Rectal smooth muscle tissue (tissue), 1 donor: ENCODE measurements around the gene DENND1A.

ENCODE experiments used
- H3K27ac ChIP-seq: one replicate; pipeline ENCODE4 v1.7.0; 2013; ENCODE audit warnings: low read depth, low read length, inconsistent platforms
- H3K27me3 ChIP-seq: one replicate; pipeline ENCODE4 v1.7.0; 2013; ENCODE audit warnings: low read length; ENCODE audit not compliant: control insufficient read depth, insufficient read depth
- H3K36me3 ChIP-seq: one replicate; pipeline ENCODE4 v1.7.0; 2013; ENCODE audit warnings: low read length; ENCODE audit not compliant: control insufficient read depth, insufficient read depth
- H3K4me1 ChIP-seq: one replicate; pipeline ENCODE4 v1.7.0; 2013; ENCODE audit warnings: low read length; ENCODE audit not compliant: control insufficient read depth, insufficient read depth
- H3K4me3 ChIP-seq: one replicate; pipeline ENCODE4 v1.7.0; 2013; ENCODE audit warnings: low read length
- H3K9ac ChIP-seq: one replicate; pipeline ENCODE4 v1.7.0; 2013; ENCODE audit warnings: low read length

DENND1A gene

DNA sequence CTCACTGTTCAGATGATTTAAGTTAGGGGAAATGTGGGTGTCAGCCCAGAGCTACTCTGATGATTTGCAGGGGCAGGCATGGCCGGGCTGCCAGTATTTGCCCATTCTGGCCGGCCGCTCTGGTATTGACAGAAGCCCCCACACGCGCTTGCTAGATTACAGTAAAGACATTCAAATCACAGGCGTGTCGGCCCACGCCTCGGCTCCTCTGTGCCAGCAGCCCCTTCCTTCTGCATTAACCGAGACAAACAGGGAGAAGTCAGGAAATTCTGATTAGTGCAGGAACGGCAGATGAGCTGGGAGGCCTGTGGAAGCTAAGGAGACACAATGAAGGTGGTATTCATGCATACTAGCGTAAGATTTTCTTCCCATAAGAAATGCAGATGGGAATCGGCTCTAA, 460.6 kb downstream of the DENND1A start:
- Histone ChIP-seq H3K27ac (no peak overlapping the region), H3K36me3 (peaks cover 3% of the 10 kb centered on the region), H3K4me3 (no peak overlapping the region), H3K9ac (no peak overlapping the region), H3K27me3 (no peaks in the 10 kb centered on the region), H3K4me1 (no peaks in the 10 kb centered on the region)

DNA sequence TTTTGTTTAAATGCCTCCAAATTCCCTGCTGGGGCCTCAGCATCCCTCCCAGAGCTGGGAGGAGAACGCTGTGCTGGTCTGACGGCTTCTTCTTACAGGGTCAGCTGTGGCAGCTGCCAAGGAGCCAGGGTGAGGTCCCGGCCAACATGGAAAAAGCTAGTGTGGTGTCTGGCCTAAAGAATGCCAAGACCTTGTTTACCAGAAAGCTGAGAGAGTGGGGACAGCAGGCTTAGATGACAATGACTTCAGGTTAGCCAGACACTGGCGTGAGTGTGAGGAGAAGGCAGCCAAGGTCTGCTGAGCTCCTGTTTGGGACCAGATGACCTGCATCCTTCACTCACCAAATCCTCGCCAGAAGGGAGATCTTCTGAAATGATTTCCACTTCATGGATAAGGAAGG, 461.4 kb downstream of the DENND1A start:
- H3K9ac ChIP-seq = no peak overlapping the region
- H3K27me3 ChIP-seq = no peaks in the 10 kb centered on the region
- H3K4me3 ChIP-seq = no peak overlapping the region
- peaks cover 3% of the 10 kb centered on the region for H3K36me3 ChIP-seq
- H3K4me1 ChIP-seq = no peaks in the 10 kb centered on the region
- peak overlapping the region; percentile 18 for H3K27ac ChIP-seq

DNA sequence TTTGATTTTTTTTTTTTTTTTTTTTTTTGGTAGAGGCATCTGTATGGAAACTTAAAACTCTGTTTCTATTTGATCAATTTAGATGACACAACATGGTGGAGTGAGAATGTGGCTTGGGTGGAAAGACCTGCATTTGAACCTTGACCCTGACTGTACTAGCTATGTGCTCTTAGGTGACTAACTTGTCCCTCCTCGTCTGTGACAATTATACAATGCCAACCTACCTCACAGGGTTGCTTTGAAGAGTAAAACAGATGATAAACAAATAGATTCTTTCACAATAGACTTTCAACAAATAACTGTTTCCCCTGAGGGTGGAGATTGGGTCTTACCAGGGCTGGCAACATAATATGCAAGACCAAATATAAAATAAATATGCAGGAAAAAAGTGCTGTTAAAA, 464.6 kb downstream of the DENND1A start:
- no peak overlapping the region for H3K27ac ChIP-seq
- no peak overlapping the region for H3K9ac ChIP-seq
- H3K36me3 ChIP-seq = no peaks in the 10 kb centered on the region
- no peaks in the 10 kb centered on the region for H3K4me1 ChIP-seq
- no peak overlapping the region for H3K4me3 ChIP-seq
- H3K27me3 ChIP-seq = no peaks in the 10 kb centered on the region

DNA sequence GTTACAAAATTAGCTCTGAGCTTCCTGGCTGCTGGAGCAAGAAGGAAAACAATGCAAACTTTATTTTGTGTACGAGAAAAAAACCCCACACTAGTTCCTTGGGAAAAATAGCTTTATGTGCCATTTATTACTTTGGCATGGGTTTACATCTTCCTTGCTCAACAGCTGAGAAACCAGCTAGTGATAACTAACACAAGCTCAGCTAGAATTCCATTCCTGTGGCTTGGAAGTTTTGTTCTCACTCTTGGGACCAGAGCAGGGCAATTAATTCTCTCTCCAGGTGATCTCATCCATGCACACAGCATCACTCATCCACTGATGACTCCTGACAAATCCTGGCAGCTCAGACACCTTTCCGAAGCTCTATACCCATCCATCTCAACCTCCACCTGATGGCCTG, 469.8 kb downstream of the DENND1A start:
- Histone ChIP-seq H3K36me3 (no peaks in the 10 kb centered on the region), H3K9ac (no peak overlapping the region), H3K4me1 (no peaks in the 10 kb centered on the region), H3K27ac (no peak overlapping the region), H3K4me3 (no peak overlapping the region), H3K27me3 (no peaks in the 10 kb centered on the region)

DNA sequence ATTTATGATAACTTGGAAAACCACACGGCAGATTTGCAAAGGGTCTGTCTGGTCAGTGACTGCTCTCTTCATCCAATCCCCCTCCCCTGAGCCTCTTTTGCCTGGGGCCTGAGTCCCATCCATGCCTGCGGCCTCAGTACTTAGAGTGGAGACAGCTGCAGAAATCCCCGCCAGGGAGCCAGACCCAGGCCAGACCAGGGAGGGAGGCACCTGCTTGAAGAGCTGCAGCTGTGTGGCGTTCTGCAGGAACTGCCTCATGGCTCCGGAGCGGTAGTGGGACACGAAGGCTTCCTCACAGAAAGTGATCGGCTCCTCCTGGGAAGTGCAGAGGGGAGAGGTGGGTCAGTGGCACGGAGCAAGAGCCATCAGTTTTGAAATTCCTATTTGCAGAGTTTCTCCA, 472.3 kb downstream of the DENND1A start:
- H3K27ac ChIP-seq = no peak overlapping the region
- H3K9ac ChIP-seq = no peak overlapping the region
- H3K27me3 ChIP-seq = no peaks in the 10 kb centered on the region
- no peak overlapping the region for H3K4me3 ChIP-seq
- no peaks in the 10 kb centered on the region for H3K4me1 ChIP-seq
- no peaks in the 10 kb centered on the region for H3K36me3 ChIP-seq

DNA sequence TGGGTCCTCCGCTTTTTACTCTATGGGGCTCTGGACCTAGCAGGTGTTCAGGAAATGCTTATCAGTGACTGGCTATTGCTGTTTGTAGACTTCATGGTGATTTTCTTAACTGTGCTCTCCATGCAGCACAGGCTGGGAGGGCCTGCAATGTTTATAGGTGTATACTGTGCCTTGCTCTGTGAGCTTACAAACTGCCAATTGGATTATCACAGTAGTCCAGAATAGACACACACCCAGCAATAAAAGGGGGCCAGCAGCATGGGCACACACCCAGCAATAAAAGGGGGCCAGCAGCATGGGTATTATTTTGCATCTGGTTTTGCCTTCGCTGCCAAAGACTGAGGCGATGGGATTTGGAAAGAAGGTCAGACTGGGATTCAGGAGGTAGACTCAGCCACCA, 473.9 kb downstream of the DENND1A start:
- Histone ChIP-seq H3K36me3 (no peaks in the 10 kb centered on the region), H3K27me3 (no peaks in the 10 kb centered on the region), H3K27ac (no peak overlapping the region), H3K4me1 (no peaks in the 10 kb centered on the region), H3K9ac (no peak overlapping the region), H3K4me3 (no peak overlapping the region)

DNA sequence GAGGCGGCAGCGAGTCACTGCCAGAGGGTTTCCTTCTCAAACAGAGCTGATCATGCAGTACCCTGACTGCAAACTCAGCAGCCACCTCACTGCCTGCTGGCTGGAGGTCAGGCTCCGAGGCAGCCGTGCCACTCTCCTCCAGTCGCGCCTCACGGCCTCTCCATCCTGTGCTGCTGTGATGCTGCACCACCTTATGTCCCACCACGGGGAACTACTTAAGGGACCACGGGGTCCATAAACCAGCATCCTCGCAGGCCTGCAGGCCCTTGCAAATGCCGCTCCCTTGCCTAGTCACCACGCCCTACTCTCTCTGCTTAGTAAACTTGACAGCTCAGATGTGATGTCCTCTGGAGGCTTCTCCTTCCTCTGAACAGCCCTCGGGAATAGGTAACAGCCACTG, 474.7 kb downstream of the DENND1A start:
- Histone ChIP-seq H3K27ac (no peak overlapping the region), H3K27me3 (no peaks in the 10 kb centered on the region), H3K9ac (no peak overlapping the region), H3K4me3 (no peak overlapping the region), H3K4me1 (no peaks in the 10 kb centered on the region), H3K36me3 (no peaks in the 10 kb centered on the region)

DNA sequence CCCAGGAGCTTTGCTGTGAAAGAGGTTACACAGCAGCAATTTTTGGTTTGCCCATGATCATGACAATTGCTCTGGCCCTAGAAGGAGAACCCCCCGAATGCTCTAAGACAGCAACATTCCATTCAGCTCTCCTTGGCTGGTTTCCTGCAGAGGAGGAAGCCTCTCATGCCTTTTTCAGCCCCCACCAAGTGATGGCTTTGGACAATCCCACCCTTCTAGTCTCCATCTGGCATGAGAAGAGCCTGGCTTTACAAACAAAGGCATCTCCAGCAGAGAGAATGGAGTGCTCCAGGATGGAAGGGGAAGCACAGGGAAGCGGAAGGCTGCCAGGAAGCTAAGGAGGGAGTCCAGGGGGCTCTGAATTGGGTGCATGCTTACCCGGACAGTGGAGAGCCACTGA, 475.6 kb downstream of the DENND1A start:
- no peak overlapping the region for H3K27ac ChIP-seq
- H3K9ac ChIP-seq = no peak overlapping the region
- H3K27me3 ChIP-seq = no peaks in the 10 kb centered on the region
- H3K36me3 ChIP-seq = no peaks in the 10 kb centered on the region
- no peak overlapping the region for H3K4me3 ChIP-seq
- H3K4me1 ChIP-seq = no peaks in the 10 kb centered on the region

DNA sequence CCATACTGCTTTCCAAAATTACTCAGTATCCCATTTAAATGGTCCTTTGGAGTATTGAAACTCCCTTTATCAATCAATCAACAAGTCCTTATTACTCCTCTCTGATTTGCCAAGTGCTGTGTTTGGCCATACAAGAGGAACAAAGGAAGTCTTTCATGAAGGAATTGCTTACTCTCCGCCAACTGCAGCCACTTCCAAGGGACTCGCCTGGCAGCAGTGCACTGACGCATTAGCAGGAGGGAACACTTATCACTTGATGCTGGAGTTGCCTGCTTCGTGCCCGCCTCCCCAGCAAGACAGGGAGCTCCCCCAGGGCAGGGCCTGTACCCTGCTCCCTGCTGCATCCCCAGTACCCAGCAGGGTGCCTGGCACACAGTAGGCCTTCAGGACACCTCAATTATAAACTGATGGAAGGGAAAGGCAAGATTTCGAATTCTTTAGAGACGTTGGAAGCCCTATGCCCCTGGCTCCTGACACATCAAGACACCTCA, 476.1 kb downstream of the DENND1A start:
- H3K27me3 ChIP-seq = no peaks in the 10 kb centered on the region
- no peak overlapping the region for H3K9ac ChIP-seq
- no peak overlapping the region for H3K27ac ChIP-seq
- no peaks in the 10 kb centered on the region for H3K4me1 ChIP-seq
- no peaks in the 10 kb centered on the region for H3K36me3 ChIP-seq
- no peak overlapping the region for H3K4me3 ChIP-seq

DNA sequence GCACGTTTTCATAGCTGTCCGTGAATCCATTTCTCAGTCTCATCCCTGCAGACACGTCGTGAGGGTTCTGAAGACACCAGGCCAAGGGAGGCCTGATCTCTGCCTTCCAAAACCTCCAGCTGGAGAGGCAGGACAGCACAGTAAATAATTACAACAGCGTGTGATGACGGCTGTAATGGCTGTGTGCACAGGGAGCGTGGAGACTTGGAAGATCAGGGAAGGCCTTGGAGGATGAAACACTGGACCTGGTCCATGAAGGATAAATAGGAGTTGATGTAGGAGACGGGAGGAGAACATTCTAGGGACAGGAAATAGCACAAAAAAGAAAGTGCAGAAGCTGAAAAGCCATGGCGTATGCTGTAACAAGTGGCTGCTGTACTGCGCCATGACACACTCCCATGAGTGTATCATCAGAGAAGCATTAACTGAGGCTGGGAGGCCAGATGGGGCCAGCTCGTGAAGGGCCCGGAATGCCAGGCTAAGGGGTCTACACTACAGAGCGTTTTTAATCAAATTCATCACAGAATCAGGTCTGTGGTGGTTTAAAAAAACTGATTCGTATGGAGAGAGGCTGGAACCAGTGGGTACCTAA, 476.8 kb downstream of the DENND1A start:
- H3K36me3 ChIP-seq = no peaks in the 10 kb centered on the region
- H3K4me3 ChIP-seq = no peak overlapping the region
- no peak overlapping the region for H3K9ac ChIP-seq
- no peak overlapping the region for H3K27ac ChIP-seq
- H3K27me3 ChIP-seq = no peaks in the 10 kb centered on the region
- no peaks in the 10 kb centered on the region for H3K4me1 ChIP-seq

DNA sequence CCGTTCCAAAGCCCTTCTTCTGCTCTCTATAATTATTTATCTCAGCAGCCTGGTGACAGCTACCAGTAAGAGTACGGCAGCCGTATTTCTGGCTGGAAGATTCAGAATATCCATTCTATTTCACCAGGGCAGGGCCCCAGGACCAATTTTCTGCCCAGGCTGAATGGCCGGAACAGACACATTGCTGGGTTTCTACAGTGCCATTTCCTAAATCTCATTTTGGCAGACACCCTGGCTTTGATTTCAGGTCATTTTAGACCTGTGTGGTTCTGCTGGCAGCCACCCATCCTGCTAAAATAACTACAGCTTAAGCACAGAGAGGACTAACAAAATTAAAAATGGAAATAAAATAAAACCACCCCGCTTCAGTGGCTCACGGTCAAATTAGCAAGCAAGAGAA, 478.9 kb downstream of the DENND1A start:
- H3K27me3 ChIP-seq = no peaks in the 10 kb centered on the region

DNA sequence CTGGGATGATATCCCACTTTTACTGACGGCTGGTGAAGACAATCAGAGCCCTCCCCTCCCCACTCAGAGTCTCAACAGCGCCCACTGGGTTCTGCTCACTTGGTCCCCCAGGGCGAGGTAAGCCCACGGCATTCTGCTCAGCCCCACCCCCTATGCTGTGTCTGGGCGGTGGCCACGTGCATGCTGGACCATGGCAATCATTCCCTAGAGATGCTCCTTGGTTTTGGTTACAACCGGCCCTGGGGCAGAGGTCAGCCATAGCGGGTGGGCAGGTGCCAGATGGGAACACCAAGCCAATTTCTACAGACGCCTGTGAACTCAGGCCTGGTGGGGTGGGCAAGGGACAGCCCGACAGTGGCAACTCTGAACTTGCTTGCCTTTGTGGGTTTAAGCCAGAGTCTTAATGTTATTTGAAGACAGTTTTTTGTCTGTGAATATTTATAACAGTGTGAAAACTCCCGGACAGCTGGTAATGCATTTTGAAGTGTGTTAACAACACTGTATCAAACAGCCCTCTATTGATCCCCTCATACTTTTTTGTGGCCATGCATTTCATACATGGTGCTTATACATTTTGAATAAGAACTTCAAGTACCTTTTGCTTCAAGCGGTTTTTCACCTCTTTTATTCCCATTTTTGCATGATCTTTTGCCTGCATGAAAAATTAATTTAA, 479.7 kb downstream of the DENND1A start:
- Histone ChIP-seq H3K4me1 (no peaks in the 10 kb centered on the region), H3K4me3 (no peak overlapping the region), H3K27me3 (no peaks in the 10 kb centered on the region), H3K27ac (no peak overlapping the region), H3K9ac (no peak overlapping the region), H3K36me3 (no peaks in the 10 kb centered on the region)

More for the DNA sequence above, 478.9 kb downstream of the DENND1A start:
- no peak overlapping the region for H3K27ac ChIP-seq
- H3K4me1 ChIP-seq = no peaks in the 10 kb centered on the region
- no peak overlapping the region for H3K4me3 ChIP-seq
- H3K9ac ChIP-seq = no peak overlapping the region
- no peaks in the 10 kb centered on the region for H3K36me3 ChIP-seq
